Thoracic aorta (tissue), 2 donors: ENCODE results near the gene ST3GAL5. TPM values are rescaled to one million over a fixed set of nuclear protein-coding genes. Genes with fewer than 3 reads are reported as not detected.
A peak's percentile ranks its signal among the peaks of the same experiment; 100 is the strongest.

Source experiments
- ATAC-seq: fragments of 150-250 bp; one replicate; pipeline ENCODE4 v1.8.0; 2017; ENCODE audit warnings: low read depth; ENCODE audit not compliant: insufficient number of reproducible peaks, low FRiP score
- DNase-seq: peaks from one replicate; pipeline ENCODE4 v3.0.0-alpha.2; 2020; ENCODE audit warnings: low spot score
- H3K27ac ChIP-seq, 2 donors: fragments of 200-600 bp; sonication (generic); 1 replicate in 1 of 2; 2 replicates in 1 of 2; pipeline ENCODE4 v1.5.1; 2016; ENCODE audit warnings: mild to moderate bottlenecking in 2 of 2, moderate library complexity in 2 of 2
- H3K27me3 ChIP-seq: fragments of 200-600 bp; sonication (generic); replicated peaks from 2 replicates; pipeline ENCODE4 v1.6.0; 2016; ENCODE audit warnings: mild to moderate bottlenecking; ENCODE audit not compliant: insufficient read depth
- H3K36me3 ChIP-seq: fragments of 200-600 bp; sonication (generic); one replicate; pipeline ENCODE4 v1.5.1; 2016
- H3K4me1 ChIP-seq, 2 donors: fragments of 200-600 bp; sonication (generic); 1 replicate in 1 of 2; 2 replicates in 1 of 2; pipeline versions ENCODE4 v1.5.1 to v1.6.0; 2016; ENCODE audit warnings: low read depth in 2 of 2, mild to moderate bottlenecking in 1 of 2; ENCODE audit not compliant: control insufficient read depth in 1 of 2
- H3K4me3 ChIP-seq: fragments of 200-600 bp; sonication (generic); 2 replicates; pipeline ENCODE4 v1.5.1; 2016; ENCODE audit warnings: mild to moderate bottlenecking
- H3K9me3 ChIP-seq: fragments of 200-600 bp; sonication (generic); 2 replicates; pipeline ENCODE4 v1.5.1; 2016
- CTCF ChIP-seq: fragments of 200-600 bp; sonication (generic); IDR thresholded peaks from one replicate; pipeline ENCODE4 v1.5.1; 2019; ENCODE audit warnings: antibody characterized with exemption
- total RNA-seq, 2 donors: library from RNA; depleted of rRNA; stranded (reverse); fragments of >200 nt; gene quantifications; one replicate each; pipeline versions ENCODE4 v1.1.0 to v1.2.3, GENCODE V29; 2016

The ST3GAL5 gene
- total RNA-seq, 2 donors from 2014 or later = 11.9 to 32.7 TPM

GRCh38 chr2:85913884-85914881 is 25.4 kb upstream of the ST3GAL5 start:
- ATAC-seq (no peak), DNase-seq (no peak)
- Histone ChIP-seq H3K4me3 (no peak overlapping the region), H3K27ac (no peak overlapping the region), H3K27me3 (no peaks in the 10 kb centered on the region), H3K9me3 (no peaks in the 10 kb centered on the region), H3K4me1 (peaks cover 7 to 21% of the 10 kb centered on the region in 2 donors), H3K36me3 (no peaks in the 10 kb centered on the region)
- no peak for TF ChIP-seq CTCF

- no peaks in the 10 kb centered on the region for H3K36me3 ChIP-seq
- H3K4me1 ChIP-seq = peaks cover 7 to 21% of the 10 kb centered on the region in 2 donors
- ATAC-seq = no peak
- H3K27me3 ChIP-seq = no peaks in the 10 kb centered on the region
- H3K4me3 ChIP-seq = no peak overlapping the region
- TF ChIP-seq CTCF = no peak
- no peak for DNase-seq
- no peaks in the 10 kb centered on the region for H3K9me3 ChIP-seq
- H3K27ac ChIP-seq = peak overlapping the region; percentile 42 to 52
These were observed 23.3 kb upstream of the ST3GAL5 start for GRCh38 chr2:85911814-85912692.

GRCh38 chr2:85911097-85911496 is 22.3 kb upstream of the ST3GAL5 start:
- ATAC-seq = no peak
- H3K4me1 ChIP-seq = peaks cover 7 to 21% of the 10 kb centered on the region in 2 donors
- H3K27ac ChIP-seq = no peak overlapping the region
- no peaks in the 10 kb centered on the region for H3K27me3 ChIP-seq
- no peak for TF ChIP-seq CTCF
- H3K9me3 ChIP-seq = no peaks in the 10 kb centered on the region
- DNase-seq = no peak
- no peak overlapping the region for H3K4me3 ChIP-seq
- no peaks in the 10 kb centered on the region for H3K36me3 ChIP-seq

- no peak for ATAC-seq
These were observed 20.2 kb upstream of the ST3GAL5 start for GRCh38 chr2:85909005-85909404.

More at GRCh38 chr2:85909005-85909404, 20.2 kb upstream of the ST3GAL5 start:
- no peak for TF ChIP-seq CTCF
- Histone ChIP-seq H3K9me3 (no peaks in the 10 kb centered on the region), H3K4me3 (no peak overlapping the region), H3K27me3 (no peaks in the 10 kb centered on the region), H3K36me3 (no peaks in the 10 kb centered on the region), H3K4me1 (peaks cover 13 to 34% of the 10 kb centered on the region in 2 donors), H3K27ac (no peak overlapping the region)
- DNase-seq = no peak
